OCI-LY1 (cell line): ENCODE measurements around the gene KCNT2.

Experiments used
- EZH2 ChIP-seq: fragments of 200-600 bp; sonication (generic), shearing (Covaris generic); IDR thresholded peaks from 2 replicates; pipeline ENCODE4 v1.8.0; 2017; ENCODE audit warnings: borderline replicate concordance, mixed run types, mild to moderate bottlenecking, antibody characterized with exemption, low read length, moderate library complexity, mixed read lengths
- TF ChIP-seq, protein P1 (sequence below): fragments of 200-600 bp; sonication (generic), shearing (Covaris generic); IDR thresholded peaks from 2 replicates; pipeline ENCODE4 v1.5.1; 2017; ENCODE audit warnings: mild to moderate bottlenecking, antibody characterized with exemption, low read length, moderate library complexity, mixed read lengths

DNA sequence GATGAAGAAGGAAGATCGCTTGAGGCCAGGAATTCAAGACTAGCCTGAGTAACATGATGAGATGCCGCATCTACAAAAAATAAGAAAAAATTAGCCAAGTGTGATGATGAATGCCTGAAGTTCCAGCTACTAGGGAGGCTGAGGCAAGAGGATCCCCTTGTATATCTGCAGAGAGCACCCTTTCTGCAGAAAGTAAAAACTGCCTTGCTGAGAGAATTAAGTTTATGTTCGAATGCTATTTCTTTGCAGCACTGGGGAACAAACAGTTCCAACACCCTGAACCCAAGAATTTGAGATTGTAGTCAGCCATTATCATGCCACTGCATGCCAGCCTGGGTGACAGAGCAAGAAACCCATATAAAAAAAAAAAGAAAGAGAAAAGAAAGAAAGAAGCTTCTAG, 20.6 kb upstream of the KCNT2 start:
- TF ChIP-seq, protein P1, sequence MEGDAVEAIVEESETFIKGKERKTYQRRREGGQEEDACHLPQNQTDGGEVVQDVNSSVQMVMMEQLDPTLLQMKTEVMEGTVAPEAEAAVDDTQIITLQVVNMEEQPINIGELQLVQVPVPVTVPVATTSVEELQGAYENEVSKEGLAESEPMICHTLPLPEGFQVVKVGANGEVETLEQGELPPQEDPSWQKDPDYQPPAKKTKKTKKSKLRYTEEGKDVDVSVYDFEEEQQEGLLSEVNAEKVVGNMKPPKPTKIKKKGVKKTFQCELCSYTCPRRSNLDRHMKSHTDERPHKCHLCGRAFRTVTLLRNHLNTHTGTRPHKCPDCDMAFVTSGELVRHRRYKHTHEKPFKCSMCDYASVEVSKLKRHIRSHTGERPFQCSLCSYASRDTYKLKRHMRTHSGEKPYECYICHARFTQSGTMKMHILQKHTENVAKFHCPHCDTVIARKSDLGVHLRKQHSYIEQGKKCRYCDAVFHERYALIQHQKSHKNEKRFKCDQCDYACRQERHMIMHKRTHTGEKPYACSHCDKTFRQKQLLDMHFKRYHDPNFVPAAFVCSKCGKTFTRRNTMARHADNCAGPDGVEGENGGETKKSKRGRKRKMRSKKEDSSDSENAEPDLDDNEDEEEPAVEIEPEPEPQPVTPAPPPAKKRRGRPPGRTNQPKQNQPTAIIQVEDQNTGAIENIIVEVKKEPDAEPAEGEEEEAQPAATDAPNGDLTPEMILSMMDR, result no peak
- no peak for TF ChIP-seq EZH2
